Measurements from ENCODE around the gene CXCL12.

GRCh38 chr10:44343843-44344242, 41.1 kb downstream of the CXCL12 start:
- TF ChIP-seq ELF4 (IDR thresholded peaks at IDR 0.05): no peak
- no peak for TF ChIP-seq BHLHE40 (IDR thresholded peaks at IDR 0.05; ENCODE audit: borderline replicate concordance)
- TF ChIP-seq SUZ12 (IDR thresholded peaks at IDR 0.05): no peak
- TF ChIP-seq ARNT (IDR thresholded peaks at IDR 0.05): no peak
- TF ChIP-seq FOXM1 (IDR thresholded peaks at IDR 0.05; ENCODE audit: borderline replicate concordance): no peak
- TF ChIP-seq ZNF384 (IDR thresholded peaks at IDR 0.05): no peak
- no peak for TF ChIP-seq L3MBTL2 (conservative IDR thresholded peaks at IDR 0.05)
- no peak for TF ChIP-seq SP1 (IDR thresholded peaks at IDR 0.05)
- no peak for TF ChIP-seq TARDBP (IDR thresholded peaks at IDR 0.05)
- TF ChIP-seq PKNOX1 (IDR thresholded peaks at IDR 0.05): no peak
- TF ChIP-seq NFRKB (IDR thresholded peaks at IDR 0.05): no peak
- no peak for TF ChIP-seq FOXA1 (IDR thresholded peaks at IDR 0.05)

Measured in HEK293T (cell line).